Stimulated activated CD8-positive, alpha-beta memory T cell treated with anti-CD3 and anti-CD28 coated beads, Interleukin-12 subunit alpha, Interleukin-12 subunit beta, amount 100 ng/mL, for 24 hours (primary cell): ENCODE measurements around the gene EVI5.

ENCODE experiments used
- DNase-seq: peaks from one replicate; pipeline ENCODE4 v3.0.0-alpha.2; 2020; ENCODE audit errors: extremely low read depth

EVI5 gene

GRCh38 chr1:92459871-92460320, 325.0 kb downstream of the EVI5 start:
- DNase-seq = no peak
